AG09309 (cell line): Measurements from ENCODE around the gene MATK.

Source experiments
- DNase-seq: peaks from one replicate; pipeline ENCODE4 v3.0.0-alpha.2; 2010; ENCODE audit warnings: low read depth
- H3K4me3 ChIP-seq: 2 replicates; pipeline ENCODE4 v1.5.1; 2011; ENCODE audit warnings: mild to moderate bottlenecking, low read depth, low read length, moderate library complexity; ENCODE audit not compliant: control insufficient read depth
- TF ChIP-seq, protein P1 (sequence below): IDR thresholded peaks from 2 replicates; pipeline ENCODE4 v1.5.1; 2011; ENCODE audit warnings: mild to moderate bottlenecking, low read depth, low read length, inconsistent platforms; ENCODE audit not compliant: insufficient read depth, control insufficient read depth; ENCODE audit errors: missing control alignments

MATK gene, protein sequence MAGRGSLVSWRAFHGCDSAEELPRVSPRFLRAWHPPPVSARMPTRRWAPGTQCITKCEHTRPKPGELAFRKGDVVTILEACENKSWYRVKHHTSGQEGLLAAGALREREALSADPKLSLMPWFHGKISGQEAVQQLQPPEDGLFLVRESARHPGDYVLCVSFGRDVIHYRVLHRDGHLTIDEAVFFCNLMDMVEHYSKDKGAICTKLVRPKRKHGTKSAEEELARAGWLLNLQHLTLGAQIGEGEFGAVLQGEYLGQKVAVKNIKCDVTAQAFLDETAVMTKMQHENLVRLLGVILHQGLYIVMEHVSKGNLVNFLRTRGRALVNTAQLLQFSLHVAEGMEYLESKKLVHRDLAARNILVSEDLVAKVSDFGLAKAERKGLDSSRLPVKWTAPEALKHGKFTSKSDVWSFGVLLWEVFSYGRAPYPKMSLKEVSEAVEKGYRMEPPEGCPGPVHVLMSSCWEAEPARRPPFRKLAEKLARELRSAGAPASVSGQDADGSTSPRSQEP

DNA sequence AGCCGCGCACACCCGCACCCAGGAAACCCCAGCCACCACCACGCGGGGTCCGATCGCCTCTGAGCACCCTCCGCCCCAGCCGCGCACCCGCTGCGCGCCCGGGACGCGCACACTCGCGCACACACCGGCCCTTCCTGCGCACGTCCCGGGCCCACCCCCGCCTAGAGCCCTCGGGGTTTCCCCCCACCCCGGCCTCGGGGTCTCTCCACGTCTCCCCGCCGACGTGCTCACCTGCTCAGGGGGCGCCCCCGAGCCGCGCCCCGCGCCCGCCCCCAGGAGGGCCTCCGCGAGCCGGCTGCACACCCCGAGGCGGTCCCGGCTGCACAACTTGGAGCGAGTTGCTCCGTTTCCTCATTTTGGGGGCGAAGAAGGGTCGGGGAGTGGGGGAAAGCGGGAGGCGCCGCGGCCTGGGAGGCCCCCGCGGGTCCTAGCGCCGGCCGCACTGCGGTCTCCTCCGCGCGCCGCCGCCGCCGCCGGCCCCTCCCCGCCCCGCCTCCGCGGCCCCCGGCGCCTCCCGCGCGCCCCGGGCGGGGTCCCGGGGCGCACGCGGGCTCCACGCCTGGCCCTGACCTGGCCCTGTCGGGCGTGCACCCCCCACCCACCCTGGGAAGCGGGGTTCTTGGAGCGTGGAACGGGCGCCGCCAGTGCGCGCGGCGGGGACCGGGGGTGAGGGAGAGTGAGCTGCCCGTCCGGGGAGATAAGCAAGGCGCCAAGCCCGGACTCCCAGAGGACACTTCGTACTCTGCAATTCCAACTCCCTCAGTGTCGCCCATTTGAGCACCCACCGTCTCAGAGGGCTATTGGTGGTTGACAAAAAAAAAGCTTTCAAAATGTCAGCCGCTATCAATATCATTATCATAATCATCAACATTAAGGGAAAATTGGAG lies at the start of gene MATK:
TSS of gene MATK (minus strand) at position 444 of the 887 bp plus-strand sequence. CDS start 1,246 bp downstream, outside the sequence.
- TF ChIP-seq, protein P1, sequence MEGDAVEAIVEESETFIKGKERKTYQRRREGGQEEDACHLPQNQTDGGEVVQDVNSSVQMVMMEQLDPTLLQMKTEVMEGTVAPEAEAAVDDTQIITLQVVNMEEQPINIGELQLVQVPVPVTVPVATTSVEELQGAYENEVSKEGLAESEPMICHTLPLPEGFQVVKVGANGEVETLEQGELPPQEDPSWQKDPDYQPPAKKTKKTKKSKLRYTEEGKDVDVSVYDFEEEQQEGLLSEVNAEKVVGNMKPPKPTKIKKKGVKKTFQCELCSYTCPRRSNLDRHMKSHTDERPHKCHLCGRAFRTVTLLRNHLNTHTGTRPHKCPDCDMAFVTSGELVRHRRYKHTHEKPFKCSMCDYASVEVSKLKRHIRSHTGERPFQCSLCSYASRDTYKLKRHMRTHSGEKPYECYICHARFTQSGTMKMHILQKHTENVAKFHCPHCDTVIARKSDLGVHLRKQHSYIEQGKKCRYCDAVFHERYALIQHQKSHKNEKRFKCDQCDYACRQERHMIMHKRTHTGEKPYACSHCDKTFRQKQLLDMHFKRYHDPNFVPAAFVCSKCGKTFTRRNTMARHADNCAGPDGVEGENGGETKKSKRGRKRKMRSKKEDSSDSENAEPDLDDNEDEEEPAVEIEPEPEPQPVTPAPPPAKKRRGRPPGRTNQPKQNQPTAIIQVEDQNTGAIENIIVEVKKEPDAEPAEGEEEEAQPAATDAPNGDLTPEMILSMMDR: no peak
- H3K4me3 ChIP-seq: no peak within 1 kb of the TSS
- DNase-seq: no peak

DNA sequence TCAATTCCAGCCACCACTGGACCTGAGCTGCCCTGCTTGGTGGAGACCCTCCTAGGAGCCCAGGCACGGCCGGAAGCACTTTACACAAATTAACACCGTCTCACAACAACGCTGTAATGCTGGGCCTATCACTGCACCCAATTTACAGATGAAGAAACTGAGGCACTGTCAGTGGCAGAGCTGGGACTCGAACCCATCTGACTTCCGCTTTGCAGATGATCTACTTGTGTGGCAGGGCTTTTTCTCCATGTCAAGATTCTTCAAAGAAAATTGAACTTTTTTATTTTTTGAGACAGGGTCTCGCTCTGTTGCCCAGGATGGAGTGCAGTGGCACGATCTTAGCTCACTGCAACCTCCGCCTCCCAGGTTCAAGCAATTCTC lies 48.9 kb upstream of the MATK start:
- no peak overlapping the region for H3K4me3 ChIP-seq

DNA sequence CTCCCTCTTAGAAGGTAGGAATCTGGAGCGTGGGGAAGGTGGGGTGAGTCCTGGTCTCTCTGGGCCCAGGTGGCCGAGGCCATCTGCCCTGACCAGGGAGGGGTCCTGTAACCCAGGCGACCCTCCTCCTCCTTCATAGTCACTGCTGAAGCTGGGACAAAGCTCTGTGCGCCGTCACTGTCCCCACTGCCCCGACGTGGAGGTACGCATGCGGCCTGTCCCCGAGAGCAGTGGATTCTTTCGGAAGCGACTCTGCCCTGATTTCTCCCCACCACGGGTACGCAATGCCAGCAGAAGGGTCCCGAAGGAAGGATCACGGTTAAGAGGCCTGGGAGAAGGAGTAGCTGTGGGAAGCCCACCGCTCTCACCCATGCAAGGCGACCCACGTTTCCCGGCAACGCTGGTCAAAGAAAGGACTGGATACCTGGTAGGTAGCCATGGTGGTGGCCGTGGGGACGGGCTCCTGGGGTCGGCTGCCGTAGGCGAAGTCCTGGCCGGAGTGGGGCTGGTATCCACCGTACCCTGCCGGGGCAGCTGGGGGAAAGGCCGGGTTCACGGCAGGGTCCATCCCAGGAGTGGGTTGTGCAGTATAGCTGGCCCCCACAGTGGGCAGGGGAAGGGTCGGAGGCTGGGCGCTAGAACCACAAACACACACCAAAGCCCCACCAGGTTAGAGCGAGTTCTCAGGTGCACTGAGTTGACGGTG lies 48.3 kb upstream of the MATK start:
- no peak for DNase-seq
- TF ChIP-seq, protein P1: no peak
- no peak overlapping the region for H3K4me3 ChIP-seq

More for the DNA sequence above, 48.9 kb upstream of the MATK start:
- no peak for DNase-seq
- TF ChIP-seq, protein P1: no peak

DNA sequence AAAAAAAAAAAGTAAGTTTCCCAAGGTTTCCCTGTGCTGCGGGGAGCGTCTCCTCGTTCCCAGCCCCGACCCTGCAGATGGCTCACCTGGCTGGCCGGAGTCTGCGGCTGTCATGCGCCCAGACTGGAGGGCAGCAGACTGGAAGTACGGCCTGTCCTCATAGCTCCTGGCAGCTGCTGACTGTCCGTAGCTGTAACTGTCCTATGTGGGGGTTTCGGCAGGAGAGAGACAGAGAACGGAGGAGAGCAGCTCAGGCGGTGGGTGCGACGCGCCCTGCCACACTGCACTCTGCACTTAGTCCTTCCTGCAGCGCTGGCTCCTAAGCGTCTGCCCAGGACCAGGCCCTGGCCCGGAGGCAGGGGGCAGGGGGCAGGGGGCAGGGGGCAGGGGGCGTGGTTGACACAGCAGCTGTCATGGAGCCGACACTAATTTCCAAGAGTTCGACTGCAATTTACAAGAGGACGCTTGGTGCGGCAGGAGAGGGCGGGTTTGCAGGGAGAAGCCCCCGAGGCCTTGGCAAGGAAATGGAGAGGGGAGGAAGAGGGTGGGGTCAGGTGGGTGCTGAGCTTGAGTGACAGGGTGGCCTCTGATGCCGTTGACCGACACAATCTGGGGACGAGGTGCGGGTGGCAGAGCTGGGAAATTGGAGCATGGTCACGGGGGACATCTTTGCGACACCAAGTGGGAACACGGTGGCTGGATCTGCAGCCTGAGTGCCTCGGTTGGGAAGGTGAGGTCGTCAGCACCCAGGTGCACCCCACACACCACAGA lies 47.6 kb upstream of the MATK start:
- DNase-seq: no peak
- TF ChIP-seq, protein P1: no peak
- no peak overlapping the region for H3K4me3 ChIP-seq

DNA sequence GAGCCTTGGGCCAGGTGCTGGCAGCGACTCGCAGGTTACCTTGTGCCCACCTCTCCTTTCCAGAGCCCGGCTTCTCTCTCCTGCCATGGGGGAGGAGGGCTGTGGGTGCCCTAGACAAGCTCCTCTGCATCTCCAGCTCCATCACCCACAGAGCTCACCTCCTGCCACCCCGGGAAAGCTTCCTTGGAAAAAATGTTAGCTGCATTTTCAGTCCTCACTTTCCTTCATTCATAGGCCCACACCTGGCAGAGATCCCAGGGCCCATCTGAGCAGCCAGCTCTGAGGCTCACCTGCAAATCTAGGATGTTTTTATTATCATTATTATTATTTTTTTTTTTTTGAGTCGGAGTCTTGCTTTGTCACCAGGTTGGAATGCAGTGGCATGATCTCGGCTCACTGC lies 45.8 kb upstream of the MATK start:
- DNase-seq: no peak
- no peak overlapping the region for H3K4me3 ChIP-seq
- TF ChIP-seq, protein P1: no peak
